ENCODE results near the gene ABLIM2. TPM values are rescaled to one million over a fixed set of nuclear protein-coding genes. Genes with fewer than 3 reads are reported as not detected.
A peak's percentile ranks its signal among the peaks of the same experiment; 100 is the strongest.
"Not testable (repeated sequence)": the region's sequence is repeated elsewhere in the genome, so short reads cannot be mapped to it uniquely, and the experiment has no call there.

ABLIM2 gene
- total RNA-seq, 1 donor = under 0.01 TPM

DNA sequence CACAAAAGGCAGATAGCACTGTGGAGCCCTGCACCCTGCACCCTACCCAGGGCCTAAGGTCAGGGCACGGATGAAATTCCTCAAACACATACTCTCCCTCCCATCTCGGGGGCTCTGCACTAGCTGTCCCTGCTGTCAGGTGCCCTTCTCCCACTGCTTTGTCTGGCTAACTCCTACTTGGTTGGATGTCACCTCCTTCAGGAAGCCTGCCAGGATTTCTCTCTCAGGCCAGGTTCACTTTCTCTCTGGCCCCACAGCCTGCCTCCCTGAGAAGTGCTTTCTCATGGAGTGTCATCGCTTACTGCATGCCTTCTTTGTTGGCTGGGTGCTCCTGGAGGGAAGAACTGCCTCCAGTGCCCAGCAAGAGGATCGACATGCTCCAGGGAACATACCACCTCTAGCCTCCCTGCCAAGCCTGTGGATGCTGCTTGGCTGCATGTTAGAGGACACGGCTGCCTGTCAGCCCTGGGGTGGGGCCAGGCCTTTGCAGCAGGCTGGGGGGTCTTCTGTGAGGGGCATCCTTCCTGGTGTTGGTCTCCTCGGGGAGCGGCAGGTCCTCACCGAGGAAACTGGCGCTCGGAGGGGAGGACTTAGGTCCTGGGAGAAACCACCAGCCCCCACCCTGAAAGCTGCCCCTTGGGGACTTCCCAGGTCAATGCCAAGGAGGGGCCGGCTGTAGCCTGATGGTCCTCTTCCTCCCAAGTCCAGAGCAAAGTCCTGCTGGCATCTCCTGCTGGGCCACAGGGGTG lies 15.0 kb downstream of the ABLIM2 start:
- no peak for DNase-seq (ENCODE audit: low read depth in 2 of 3, low spot score in 2 of 3)

DNA sequence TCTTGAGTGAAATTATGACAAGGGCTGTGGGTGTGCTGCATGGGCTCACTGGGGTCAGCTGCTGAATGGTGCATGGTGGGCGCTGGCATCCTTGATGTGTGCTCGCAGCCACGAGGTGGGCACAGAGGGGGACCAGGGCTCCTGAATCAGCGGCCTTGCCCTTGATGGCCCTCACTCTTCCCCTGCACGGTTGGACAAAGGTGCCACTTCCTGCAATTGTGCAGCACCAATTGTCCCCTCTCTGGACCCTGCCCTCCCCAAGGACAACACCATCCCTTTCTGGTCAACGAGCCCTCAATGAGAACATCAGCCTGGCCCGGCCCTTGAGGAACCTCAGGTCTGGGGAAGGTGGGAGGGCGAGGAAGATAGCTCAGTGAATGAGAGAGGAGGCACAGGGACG lies 16.1 kb downstream of the ABLIM2 start:
- DNase-seq (ENCODE audit: low read depth in 2 of 3, low spot score in 2 of 3) = no peak

DNA sequence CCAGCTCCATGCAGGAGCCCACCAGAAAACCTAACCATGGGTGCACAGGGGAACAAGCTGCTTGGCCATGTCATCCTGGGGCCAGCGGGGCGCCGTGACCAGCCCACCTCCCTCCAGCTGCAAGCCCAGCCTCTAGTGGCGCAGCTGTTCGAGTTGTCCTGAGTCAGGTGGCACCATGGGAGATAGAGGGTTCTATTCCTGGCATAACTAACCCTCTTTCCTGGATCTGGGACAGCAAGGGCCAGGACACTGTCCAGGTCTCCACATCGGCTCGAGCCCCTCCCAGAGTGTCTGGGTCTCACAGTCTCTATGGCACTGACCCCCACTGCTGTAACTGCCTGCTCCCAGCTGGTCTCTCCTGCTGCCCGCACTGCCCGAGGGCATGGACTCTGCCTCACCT lies 16.7 kb downstream of the ABLIM2 start:
- DNase-seq (ENCODE audit: low read depth in 2 of 3, low spot score in 2 of 3) = no peak

DNA sequence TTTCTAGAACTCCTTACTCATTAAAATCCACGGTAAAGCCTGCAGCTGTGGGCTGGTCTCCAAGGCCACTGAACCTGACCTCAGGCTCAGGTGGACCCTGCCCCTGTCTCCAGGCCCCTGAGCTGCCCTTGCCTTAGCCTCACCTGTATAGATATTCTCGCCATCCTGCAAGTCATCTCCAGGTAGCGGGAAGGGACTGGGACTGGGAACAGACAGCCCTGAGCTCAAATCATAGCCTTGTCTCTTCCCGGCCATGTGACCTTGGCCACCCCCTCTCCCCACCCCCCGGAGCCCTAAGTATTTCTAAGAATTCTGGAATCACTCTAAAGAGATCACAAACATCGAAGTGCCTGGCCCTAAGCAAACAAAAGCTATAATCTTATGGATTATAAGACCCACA lies 17.7 kb downstream of the ABLIM2 start:
- DNase-seq (ENCODE audit: low read depth in 2 of 3, low spot score in 2 of 3) = no peak

DNA sequence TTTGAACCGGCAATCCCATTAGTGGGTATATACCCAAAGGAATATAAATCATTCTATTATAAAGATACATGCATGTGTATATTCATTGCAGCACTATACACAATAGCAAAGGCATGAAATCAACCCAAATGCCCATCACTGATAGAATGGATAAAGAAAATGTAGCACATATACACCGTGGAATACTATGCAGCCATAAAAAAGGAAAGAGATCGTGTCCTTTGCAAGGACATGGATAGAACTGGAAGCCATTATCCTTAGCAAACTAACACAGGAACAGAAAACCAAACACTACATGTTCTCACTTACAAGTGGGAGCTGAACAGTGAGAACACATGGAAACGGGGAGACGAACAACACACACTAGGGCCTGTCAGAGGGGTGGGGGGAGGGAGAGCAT lies 18.9 kb downstream of the ABLIM2 start:
- DNase-seq (ENCODE audit: low read depth in 2 of 3, low spot score in 2 of 3) = not testable (repeated sequence)

DNA sequence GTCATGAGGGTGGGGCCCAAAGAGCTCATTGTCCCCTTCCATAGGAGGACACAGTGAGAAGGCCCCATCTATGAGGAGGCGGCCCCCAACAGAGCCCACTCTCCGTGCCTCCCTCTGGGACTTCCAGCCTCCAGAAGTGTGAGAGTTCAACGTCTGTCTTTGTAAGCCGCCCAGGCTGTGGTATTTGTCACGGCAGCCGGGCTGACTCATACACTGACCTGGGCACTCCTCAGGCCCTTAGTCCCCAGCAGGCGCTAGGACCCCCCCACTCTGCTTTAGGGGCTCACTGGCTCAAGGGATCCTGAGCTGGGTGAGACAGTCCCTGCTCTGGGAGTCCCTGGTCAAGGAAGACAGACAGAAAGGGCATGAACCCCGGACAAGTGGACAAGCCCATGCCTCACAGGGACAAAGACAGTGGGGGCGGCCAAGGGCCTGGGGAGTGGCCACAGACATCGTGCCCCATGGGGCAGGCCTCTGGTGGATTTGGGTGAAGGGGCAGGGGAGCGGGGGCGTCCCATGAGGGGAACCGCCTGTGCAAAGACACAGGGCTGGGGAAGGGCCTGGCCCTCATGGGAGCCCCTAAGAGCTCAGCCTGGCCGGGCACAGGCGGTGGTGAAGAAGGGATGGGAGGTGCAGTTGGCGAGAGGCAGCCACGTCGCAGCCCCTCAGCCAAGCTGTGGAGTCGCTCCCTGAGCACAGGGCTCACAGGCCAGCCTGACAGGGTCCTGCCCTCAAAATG lies 21.5 kb downstream of the ABLIM2 start:
- no peak for DNase-seq (ENCODE audit: low read depth in 2 of 3, low spot score in 2 of 3)

DNA sequence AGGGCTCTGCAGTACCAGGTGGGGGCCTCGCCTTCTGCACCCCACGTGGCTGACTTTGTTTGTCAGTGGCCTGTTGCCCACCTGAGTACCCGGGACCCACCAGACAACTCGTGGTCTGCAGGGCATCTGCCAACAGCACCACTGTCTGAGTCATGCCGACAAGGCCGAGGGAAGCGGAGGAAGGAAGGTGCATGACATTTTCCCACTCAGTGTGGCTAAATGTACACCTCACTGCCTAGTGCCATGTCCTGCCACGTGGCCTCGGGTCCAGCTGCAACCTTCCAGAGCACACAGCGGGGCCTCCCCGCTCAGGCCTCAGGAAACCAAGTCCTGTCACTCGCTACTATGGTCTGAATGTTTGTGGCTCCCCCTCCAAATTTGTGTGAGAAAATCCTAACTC lies 22.1 kb downstream of the ABLIM2 start:
- DNase-seq (ENCODE audit: low read depth in 2 of 3, low spot score in 2 of 3) = no peak

DNA sequence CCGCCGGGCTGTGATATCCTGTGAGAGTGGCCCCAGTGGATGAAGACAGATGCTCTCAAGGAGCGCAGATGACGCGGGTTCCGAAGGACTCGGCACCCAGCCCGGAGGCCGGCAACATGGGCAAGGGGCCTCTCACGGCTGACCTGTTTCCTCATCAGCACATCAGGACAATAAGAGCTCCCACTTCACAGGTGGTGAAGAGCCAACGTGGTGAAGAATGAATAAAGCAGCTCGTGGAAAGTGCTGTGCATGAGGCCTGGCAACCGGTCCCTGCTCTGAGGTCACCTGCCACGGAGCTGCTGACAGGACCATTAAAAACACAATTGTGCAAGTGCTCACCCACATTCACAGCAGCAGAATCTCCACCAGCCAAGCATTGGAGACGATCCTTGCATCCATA lies 22.9 kb downstream of the ABLIM2 start:
- no peak for DNase-seq (ENCODE audit: low read depth in 2 of 3, low spot score in 2 of 3)

DNA sequence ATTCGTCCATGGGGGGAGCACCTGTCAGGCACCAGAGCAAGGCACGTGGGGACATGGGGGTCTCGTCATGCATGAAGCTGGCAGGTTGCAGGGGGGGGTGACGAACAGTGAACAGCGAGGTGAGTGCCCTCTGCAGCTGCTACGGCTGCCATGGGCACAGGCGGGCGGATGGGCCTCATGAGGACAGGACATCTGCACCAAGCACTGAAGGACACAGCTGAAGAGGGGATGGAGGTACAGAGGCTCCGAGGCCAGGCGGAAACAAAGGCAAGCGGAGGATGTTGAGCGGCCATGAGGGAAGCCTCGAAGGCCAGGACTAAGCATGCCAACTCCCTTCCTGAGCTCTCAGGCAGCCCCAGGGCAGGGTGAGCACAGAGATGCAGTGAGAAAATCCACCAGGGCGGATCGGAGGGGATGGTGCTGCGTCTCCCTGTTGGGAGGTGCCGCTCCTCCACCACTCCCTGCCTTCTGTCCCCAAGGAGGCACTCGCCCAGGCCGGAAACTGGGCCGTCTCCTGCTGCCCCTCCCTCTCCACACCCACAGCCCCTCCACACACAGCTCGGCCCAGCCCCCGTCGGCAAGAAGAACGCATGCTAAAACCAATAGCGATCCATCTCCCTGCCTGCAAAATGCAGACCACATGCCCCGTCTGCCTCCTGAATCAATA lies 24.6 kb downstream of the ABLIM2 start:
- DNase-seq (ENCODE audit: low read depth in 2 of 3, low spot score in 2 of 3) = no peak

DNA sequence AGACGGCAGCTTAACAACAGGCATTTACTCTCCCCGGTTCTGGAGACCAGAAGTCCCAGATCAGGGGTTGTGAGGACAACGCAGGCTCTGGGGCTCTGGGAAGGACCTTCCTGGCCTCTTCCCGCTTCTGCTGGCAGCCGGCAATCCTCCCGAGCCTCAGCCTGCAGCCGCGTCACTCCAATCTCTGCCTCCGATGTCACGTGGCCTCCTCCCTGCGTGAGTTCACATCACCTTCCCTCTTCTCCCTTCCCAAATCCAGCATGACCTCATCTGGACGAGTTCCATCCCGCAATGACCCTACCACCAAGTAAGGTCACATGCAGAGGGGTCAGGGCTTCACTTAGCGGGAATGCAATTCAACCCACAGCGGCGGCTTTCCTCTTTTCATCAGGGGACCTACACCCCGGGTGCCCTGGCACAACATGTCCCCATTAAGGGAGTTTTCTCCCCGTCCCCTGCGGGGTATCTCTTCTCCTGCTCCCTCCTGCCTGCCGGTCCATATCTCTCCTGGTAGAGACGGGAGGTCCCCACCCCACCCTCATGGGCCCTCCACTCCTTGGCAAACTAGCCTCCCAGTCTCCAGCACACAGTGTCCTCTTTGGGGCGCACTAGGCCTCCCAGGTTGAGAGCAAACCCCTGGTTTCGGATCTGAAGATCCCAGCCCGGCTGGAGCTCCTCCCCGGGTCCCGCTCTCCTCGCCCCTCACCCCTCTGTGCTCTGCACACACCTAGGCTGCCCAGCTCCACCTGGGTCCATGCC lies 25.5 kb downstream of the ABLIM2 start:
- DNase-seq (ENCODE audit: low read depth in 2 of 3, low spot score in 2 of 3) = no peak

DNA sequence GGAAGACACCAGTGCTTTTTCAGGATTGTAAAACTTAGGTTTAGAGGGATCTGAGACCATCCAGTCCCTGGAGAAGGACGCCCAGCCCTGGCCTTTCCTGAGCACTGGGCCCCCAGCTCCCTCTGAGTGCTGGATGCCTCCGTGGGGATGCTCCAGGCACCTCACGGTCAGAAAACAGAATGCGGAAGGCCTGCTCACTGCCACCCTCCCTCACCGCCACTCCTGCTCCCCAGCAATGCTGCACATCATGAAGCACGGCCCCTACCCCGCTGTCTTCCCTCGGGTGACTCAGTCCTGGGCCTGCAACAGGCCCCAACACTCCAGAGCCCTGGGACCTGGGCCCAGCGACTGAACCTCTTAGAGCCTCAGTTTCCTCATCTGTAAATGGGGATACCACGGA lies 26.2 kb downstream of the ABLIM2 start:
- DNase-seq (ENCODE audit: low read depth in 2 of 3, low spot score in 2 of 3) = no peak

DNA sequence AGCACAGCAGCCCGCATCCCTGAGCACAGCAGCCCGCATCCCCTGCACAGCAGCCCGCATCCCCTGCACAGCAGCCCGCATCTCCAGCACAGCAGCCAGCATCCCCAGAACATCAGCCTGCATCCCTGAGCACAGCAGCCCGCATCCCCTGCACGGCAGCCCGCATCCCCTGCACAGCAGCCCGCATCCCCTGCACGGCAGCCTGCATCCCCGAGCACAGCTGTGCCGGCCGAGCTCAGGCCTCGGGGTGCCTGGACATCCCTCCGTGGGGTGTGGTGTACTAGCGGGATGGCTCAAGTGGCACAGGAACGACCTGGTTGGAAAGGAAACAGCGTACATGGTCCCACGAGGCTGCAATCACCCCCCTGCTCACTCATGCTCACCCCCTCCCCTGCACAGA lies 26.8 kb downstream of the ABLIM2 start:
- DNase-seq (ENCODE audit: low read depth in 2 of 3, low spot score in 2 of 3) = no peak

DNA sequence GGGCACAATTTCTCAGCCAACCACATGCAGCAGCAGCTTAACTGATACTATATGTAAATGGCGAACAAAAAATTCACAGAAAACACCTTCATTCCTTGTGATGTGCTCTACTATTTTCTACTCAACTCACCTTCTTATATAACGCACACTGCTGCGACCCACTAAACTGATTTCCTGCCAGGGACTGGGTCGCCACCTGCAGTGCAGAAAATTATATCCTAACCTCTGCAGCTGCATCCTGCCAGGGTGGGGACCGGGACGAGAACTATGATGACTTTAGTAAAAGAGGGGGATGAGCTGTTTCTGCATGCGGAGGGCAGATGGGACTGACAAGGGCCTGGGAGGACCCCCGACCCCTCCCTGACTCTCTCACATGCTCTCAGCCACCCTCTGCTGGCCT lies 27.4 kb downstream of the ABLIM2 start:
- peak in 2 of 3 donors; percentile 16 to 30 for DNase-seq (ENCODE audit: low read depth in 2 of 3, low spot score in 2 of 3)

DNA sequence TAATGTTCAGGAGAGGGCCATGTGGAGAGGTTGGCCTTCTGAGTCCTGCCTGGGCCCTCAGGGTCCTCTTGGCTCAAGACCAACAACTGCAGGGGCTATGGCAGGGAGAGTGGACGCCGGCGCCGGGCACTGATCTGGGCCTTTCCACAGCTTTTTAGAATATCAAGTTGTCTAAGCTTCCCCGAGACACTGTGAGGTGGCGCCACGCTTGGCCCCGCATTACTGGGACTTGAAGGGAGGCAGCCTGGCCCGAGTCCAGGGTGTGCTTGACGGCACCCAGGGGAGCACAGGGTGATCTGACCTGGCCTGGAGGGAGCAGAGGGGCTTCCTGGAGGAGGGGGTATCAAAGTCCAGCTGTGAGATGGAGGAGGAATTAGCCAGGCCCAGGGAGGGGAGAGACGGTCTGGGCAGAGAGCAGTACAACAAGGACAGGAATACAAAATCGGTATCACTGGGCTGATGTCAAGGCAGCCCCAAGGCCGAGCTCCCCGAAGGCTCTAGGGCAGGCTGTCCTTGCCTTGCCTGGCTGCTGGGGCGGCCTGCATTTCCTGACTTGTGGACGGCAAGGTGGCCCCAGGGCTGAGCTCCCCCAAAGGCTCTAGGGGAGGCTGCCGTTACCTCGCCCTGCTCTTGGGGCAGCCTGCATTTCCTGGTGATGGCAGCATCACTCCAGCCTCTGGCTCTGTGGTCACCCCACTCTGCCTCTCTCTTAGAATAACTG lies 28.1 kb downstream of the ABLIM2 start:
- DNase-seq (ENCODE audit: low read depth in 2 of 3, low spot score in 2 of 3) = no peak

DNA sequence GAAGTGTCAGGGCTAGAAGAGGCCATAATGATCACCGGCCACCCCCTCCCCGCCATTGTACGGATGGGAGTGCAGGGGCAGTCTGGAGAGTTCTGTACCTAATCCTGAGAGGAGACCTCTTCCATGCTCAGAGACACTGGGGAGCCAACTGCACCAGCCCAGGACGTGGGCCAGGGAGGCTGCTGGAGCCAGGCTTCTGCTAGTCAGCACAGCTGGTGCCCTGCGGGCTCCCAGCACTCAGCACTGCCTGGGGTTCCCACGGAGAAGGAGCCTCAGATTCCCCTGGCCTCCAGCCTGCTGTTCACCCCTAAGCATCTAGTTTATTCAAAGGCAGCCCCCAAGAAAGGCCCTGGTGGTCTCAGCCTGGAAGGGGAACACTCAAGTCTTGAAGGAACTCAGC lies 28.8 kb downstream of the ABLIM2 start:
- no peak for DNase-seq (ENCODE audit: low read depth in 2 of 3, low spot score in 2 of 3)

DNA sequence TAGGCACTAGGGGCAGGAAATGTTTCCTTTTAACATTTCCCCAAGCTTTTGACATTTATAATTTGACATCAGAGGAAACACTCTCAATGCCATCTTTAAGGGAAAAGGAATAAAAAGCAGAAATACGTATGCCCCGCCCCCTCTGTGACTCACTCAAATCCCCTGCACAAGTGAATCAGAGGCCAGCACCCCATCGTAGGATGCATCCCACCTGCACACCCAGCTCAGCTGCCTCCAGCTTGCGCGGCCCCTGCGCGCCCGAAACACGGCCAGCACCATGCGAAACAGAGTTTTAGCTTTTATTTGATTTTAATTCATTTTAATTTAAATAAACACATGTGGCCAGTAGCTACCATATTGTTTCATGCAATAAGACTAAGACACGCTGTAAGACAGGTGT lies 29.5 kb downstream of the ABLIM2 start:
- DNase-seq (ENCODE audit: low read depth in 2 of 3, low spot score in 2 of 3) = peak in 2 of 3 donors; percentile 12 to 31

DNA sequence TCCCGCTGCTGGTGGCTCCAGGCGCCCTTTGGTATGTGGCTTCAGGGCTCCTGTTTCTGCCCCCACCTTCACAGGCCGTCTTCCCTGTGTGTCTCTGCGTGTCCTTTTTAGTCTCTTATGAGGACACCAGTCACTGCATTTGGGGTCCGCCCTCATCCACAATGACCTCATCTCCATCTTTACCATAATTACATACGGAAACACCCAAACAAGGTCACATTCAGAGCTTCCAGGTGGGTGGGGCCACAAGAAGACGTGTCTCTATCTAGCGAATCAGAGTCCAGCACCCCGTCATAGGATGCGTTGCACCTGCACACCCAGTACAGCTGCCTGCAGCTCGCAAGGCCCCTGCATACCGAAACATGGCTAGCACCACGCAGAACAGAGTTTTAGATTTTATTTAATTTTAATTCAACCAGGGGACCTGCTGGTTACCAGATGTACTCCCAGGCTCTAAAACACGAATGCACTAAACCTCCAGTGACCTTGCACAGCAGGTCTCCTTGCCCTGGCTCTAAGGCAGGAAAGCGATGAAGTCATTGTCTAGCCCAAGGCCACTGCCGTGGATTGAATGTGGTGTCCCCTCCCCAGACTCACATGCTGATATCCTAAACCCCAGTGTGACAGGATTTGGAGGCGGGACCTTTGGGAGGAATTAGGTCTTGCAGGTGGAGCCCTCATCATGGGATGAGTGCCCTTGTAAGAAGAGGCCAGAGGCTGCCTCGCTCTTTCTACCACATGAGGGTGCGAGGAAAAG lies 30.3 kb downstream of the ABLIM2 start:
- no peak for DNase-seq (ENCODE audit: low read depth in 2 of 3, low spot score in 2 of 3)

DNA sequence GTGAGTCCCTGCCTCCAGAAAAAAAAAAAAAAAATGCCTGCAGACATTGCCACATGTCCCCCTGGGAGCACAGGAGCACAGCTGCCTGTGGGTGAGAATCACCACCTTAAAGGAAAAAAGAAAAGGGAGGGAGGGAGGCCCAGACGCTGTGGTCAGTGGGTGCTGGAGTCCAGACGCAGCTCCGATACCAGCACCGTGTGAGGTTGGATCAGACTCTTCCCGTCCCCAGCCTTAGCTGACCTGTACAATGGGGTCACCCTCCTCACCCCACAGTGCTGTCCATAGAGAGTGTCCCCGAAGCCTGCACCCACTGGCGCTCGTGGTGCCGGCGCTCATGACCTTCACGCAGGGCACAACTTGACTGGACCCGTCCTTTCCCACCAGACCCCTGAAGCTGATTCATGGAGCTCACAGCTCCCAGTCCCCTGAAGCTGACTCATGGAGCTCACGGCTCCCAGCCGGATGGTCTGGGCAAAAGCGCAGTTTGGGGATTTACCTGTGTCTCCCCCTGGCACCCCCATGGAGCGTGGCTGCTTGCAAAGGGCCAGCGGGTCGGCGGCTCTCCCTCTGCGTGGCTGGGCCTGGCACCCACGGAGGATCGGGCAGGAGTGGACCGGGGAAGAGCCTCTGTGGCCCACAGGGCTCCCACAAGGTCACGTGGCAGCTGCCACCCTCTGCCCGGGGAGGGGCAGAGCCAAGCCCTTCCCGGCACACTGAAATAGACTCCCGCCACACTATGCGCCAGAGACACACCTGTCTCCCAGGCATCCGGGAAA lies 31.4 kb downstream of the ABLIM2 start:
- DNase-seq (ENCODE audit: low read depth in 2 of 3, low spot score in 2 of 3) = no peak

DNA sequence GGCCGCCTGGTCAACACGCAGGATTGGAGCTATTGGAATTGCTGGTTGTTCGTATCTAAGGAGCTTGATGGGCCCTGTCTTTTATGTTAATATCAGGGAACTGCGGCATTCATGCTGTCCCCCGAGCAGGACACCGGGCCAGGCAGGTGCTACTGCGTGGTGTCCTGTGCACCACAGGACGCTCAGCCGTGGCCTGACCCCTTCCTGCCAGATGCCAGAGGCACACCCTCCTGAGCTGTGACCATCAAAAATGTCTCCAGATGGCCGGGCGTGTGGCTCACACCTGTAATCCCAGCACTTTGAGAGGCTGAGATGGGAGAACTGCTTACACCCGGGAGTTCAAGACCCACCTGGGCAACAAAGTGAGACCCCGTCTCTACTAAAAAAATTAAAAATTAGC lies 32.1 kb downstream of the ABLIM2 start:
- no peak for DNase-seq (ENCODE audit: low read depth in 2 of 3, low spot score in 2 of 3)
